Measurements from ENCODE around the gene H2AZ2.
"Not testable (repeated sequence)": the region's sequence is repeated elsewhere in the genome, so short reads cannot be mapped to it uniquely, and the experiment has no call there.

DNA sequence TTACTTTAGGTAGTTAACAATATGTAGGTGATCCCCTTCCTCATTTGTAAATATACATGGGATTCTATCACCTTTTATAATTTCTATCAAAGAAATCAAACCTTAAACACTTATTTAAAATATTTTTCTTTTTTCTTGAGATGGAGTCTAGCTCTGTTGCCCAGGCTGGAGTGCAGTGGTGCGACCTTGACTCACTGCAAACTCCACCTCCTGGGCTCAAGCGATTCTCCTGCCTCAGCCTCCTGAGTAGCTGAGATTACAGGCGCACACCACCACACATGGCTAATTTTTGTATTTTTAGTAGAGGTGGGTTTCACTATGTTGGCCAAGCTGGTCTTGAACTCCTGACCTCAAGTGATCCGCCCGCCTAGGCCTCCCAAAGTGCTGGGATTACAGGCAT, 4.4 kb downstream of the H2AZ2 start:
- TF ChIP-seq, protein P1, sequence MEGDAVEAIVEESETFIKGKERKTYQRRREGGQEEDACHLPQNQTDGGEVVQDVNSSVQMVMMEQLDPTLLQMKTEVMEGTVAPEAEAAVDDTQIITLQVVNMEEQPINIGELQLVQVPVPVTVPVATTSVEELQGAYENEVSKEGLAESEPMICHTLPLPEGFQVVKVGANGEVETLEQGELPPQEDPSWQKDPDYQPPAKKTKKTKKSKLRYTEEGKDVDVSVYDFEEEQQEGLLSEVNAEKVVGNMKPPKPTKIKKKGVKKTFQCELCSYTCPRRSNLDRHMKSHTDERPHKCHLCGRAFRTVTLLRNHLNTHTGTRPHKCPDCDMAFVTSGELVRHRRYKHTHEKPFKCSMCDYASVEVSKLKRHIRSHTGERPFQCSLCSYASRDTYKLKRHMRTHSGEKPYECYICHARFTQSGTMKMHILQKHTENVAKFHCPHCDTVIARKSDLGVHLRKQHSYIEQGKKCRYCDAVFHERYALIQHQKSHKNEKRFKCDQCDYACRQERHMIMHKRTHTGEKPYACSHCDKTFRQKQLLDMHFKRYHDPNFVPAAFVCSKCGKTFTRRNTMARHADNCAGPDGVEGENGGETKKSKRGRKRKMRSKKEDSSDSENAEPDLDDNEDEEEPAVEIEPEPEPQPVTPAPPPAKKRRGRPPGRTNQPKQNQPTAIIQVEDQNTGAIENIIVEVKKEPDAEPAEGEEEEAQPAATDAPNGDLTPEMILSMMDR (IDR thresholded peaks at IDR 0.05; ENCODE audit: low read depth, low read length): not testable (repeated sequence)
- not testable (repeated sequence) for TF ChIP-seq MYC (IDR thresholded peaks at IDR 0.05; ENCODE audit: low read depth, low read length)
